ENCODE data around the gene YARS1. TPM values are rescaled to one million over a fixed set of nuclear protein-coding genes. Genes with fewer than 3 reads are reported as not detected.

Gene YARS1
- total and polyA plus RNA-seq, 5 experiments from 2014 or later: 45.0 to 184 (median 60.2) TPM

DNA sequence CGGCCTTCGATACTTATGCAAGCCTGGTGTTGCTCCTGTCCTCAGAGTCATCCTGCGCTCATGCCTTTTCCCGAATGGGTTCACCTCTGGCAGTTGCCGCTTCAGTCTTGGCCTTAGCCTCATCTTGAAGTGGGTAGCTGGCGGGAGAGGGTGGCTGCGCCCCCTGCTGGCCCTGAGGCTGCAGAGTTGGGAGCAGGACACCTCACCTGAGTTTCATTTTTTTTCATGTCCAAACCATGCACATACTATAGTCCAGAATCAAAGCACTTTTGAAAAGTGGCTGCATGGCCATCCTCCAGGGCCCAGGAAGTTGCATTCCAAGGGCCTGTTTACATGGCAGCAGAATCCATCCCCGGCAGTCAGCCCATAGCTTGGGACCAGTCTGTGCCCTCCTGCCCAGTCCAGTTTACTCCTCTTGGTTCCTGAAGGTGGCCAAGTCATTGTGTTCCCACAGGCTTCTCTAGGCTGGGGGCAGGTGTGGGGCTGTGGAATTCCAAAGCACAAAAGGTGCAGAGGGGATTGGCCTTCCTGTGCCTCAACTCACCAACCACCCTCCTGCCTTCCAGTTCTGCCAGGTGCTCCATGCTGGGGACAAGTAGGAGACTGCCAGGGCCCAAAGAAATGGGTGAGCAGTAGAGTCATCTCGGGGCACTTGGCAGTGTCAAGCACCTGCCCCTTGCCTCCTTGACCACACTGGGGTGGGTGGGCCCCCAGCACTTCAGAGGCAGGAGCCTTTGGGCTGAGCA is 44.0 kb downstream of the YARS1 start:
- Mint-ChIP-seq H3K36me3 (peaks cover 0 to 27% (median 4%) of the 10 kb centered on the region in 3 donors), H3K27ac (peak overlapping the region in 4 of 10 donors; percentile 44 to 80 (median 66)), H3K4me1 (peaks cover 3 to 10% (median 8%) of the 10 kb centered on the region in 4 donors), H3K4me3 (no peak overlapping the region), H3K27me3 (no peaks in the 10 kb centered on the region), H3K9me3 (no peaks in the 10 kb centered on the region)
- DNase-seq (peak; percentile 44 to 82 (median 69)), ATAC-seq (peak; percentile 83 to 96)
- POLR2A ChIA-PET: interaction anchor here (0.6 to 1.0 kb wide), 2 partner anchors 60 to 72 kb away, joined by 3 to 5 read pairs; no protein-coding TSS in a partner anchor

DNA sequence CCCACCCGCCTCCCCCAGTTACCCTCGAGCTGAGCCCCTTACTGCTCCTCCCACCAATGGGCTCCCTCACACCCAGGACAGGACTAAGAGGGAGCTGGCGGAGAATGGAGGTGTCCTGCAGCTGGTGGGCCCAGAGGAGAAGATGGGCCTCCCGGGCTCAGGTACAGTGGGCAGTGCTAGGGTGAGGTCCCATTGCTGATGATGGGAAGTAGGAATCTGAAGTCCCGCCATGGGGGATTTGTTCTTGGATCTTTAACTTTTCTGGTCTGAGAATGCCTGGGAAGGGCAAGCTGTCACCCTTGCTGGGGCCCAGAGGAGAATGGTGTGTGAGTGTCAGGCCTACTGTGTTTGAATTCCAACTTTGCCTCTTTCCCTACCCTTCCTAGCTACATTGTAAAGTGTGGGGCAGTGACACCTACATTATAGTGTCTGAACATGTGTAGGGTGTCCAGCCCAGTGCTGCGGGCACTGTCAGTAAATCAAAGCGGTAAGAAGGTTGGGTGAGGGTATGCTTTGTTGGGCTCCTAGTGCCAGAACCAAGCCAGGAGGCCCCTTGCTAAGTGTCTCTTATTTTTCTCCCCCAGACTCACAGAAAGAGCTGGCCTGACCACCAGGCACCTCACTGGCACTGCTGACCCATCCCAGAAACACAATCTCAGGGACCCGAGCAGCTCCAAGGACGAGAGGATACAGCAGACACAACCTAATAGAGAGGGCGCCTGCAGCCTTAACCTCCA is 44.7 kb downstream of the YARS1 start:
- ATAC-seq (no peak), DNase-seq (no peak)
- Mint-ChIP-seq H3K27me3 (no peaks in the 10 kb centered on the region), H3K36me3 (peaks cover 0 to 20% (median 4%) of the 10 kb centered on the region in 3 donors), H3K9me3 (no peaks in the 10 kb centered on the region), H3K27ac (no peak overlapping the region), H3K4me1 (peaks cover 3 to 10% (median 8%) of the 10 kb centered on the region in 4 donors), H3K4me3 (no peak overlapping the region)
- POLR2A ChIA-PET: interaction anchor here (0.5 to 1.0 kb wide), 2 partner anchors 60 to 74 kb away, joined by 5 read pairs; no protein-coding TSS in a partner anchor

DNA sequence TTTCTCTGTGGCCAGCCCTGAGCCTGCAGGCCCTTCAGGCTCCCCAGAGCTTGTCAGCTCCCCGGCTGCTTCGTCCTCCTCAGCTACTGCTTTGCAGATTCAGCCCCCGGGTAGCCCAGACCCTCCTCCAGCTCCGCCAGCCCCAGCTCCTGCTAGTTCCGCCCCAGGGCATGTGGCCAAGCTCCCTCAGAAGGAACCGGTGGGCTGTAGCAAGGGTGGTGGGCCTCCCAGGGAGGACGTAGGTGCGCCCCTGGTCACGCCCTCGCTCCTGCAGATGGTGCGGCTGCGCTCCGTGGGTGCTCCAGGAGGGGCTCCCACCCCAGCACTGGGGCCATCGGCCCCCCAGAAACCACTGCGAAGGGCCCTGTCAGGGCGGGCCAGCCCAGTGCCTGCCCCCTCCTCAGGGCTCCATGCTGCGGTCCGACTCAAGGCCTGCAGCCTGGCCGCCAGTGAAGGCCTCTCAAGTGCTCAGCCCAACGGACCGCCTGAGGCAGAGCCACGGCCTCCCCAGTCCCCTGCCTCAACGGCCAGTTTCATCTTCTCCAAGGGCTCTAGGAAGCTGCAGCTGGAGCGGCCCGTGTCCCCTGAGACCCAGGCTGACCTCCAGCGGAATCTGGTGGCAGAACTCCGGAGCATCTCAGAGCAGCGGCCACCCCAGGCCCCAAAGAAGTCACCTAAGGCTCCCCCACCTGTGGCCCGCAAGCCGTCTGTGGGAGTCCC is 45.4 kb downstream of the YARS1 start:
- POLR2A ChIA-PET: interaction anchor here (0.5 kb wide), 2 partner anchors 74 to 1124 kb away, joined by 4 to 5 read pairs; no protein-coding TSS in a partner anchor
- H3K36me3 Mint-ChIP-seq: peaks cover 0 to 19% (median 4%) of the 10 kb centered on the region in 3 donors
- DNase-seq (no peak), ATAC-seq (no peak)
- H3K27ac Mint-ChIP-seq: no peak overlapping the region
- no peak overlapping the region for H3K4me3 Mint-ChIP-seq
- peaks cover 7 to 10% (median 8%) of the 10 kb centered on the region in 4 donors for H3K4me1 Mint-ChIP-seq
- H3K27me3 Mint-ChIP-seq: no peaks in the 10 kb centered on the region
- no peaks in the 10 kb centered on the region for H3K9me3 Mint-ChIP-seq

DNA sequence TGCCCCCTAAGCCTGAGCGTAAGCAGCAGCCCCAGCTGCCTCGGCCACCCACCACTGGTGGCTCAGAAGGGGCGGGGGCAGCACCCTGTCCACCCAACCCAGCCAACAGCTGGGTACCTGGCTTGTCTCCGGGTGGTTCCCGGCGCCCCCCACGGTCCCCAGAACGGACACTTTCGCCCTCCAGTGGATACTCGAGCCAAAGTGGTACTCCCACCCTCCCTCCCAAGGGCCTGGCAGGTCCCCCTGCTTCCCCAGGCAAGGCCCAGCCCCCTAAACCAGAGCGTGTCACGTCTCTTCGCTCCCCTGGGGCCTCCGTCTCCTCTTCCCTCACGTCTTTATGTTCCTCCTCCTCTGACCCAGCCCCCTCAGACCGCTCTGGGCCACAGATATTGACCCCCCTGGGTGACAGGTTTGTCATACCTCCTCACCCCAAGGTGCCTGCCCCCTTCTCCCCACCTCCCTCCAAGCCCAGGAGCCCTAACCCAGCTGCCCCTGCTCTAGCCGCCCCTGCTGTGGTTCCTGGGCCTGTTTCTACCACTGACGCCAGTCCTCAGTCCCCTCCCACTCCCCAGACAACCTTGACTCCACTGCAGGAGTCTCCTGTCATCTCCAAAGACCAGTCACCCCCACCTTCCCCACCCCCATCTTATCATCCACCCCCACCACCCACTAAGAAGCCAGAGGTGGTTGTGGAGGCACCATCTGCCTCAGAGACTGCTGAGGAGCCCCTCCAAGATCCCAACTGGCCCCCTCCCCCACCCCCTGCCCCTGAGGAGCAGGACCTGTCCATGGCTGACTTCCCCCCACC is 46.2 kb downstream of the YARS1 start:
- Mint-ChIP-seq H3K36me3 (peaks cover 0 to 12% (median 2%) of the 10 kb centered on the region in 3 donors), H3K4me3 (no peak overlapping the region), H3K4me1 (peaks cover 7 to 10% (median 8%) of the 10 kb centered on the region in 4 donors), H3K9me3 (no peaks in the 10 kb centered on the region), H3K27ac (peak overlapping the region in 1 of 10 donors; percentile 11), H3K27me3 (no peaks in the 10 kb centered on the region)
- no peak for ATAC-seq
- no peak for DNase-seq
- POLR2A ChIA-PET: interaction anchor here (0.5 kb wide), 1 partner anchor 1123 kb away, joined by 4 read pairs; no protein-coding TSS in a partner anchor

DNA sequence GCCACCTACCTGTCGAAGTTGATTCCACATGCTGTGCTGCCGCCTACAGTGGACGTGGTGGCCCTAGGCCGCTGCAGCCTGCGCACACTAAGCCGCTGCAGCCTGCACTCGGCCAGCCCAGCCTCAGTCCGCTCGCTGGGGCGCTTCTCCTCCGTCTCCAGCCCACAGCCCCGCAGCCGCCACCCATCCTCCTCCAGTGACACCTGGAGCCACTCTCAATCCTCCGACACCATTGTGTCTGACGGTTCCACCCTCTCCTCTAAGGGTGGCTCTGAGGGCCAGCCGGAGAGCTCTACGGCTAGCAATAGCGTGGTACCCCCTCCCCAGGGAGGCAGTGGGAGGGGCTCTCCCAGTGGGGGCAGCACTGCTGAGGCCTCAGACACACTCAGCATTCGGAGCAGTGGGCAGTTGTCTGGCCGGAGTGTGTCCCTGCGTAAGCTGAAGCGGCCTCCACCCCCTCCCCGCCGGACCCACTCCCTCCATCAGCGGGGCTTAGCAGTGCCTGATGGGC is 46.9 kb downstream of the YARS1 start:
- no peaks in the 10 kb centered on the region for H3K9me3 Mint-ChIP-seq
- peaks cover 5 to 10% (median 7%) of the 10 kb centered on the region in 4 donors for H3K4me1 Mint-ChIP-seq
- H3K36me3 Mint-ChIP-seq: peaks cover 0 to 5% (median 0%) of the 10 kb centered on the region in 3 donors
- H3K27me3 Mint-ChIP-seq: no peaks in the 10 kb centered on the region
- DNase-seq (no peak), ATAC-seq (no peak)
- no peak overlapping the region for H3K27ac Mint-ChIP-seq
- POLR2A ChIA-PET: no interaction called here
- no peak overlapping the region for H3K4me3 Mint-ChIP-seq

DNA sequence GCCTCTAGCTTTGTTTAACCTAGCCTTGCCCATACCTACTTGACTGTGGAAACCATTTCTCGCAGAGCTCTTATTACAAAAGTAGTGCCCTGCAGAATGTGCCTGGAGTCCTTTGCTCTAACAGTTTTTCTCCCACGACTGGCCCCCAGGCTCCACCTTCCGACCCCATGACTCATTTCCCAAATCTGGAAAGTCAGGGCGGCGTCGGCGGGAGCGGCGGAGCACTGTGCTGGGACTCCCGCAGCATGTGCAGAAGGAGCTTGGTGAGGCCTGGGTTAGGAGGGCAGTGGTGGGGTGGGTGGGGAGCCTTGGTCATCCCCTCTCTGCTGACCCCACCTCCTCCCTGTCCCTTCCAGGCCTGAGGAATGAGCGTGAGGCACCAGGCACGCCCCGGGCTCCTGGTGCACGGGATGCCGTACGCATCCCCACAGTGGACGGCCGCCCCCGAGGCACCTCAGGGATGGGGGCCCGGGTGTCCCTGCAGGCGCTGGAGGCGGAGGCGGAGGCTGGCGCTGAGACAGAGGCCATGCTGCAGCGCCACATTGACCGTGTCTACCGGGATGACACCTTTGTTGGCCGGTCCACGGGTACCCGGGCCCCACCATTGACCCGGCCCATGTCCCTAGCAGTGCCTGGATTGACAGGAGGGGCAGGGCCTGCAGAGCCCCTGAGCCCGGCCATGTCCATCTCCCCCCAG is 47.5 kb downstream of the YARS1 start:
- no peak for ATAC-seq
- no peak for DNase-seq
- H3K4me3 Mint-ChIP-seq: no peak overlapping the region
- no peaks in the 10 kb centered on the region for H3K9me3 Mint-ChIP-seq
- no peak overlapping the region for H3K27ac Mint-ChIP-seq
- POLR2A ChIA-PET: interaction anchor here (0.7 kb wide), 1 partner anchor 735 kb away, joined by 3 read pairs; no protein-coding TSS in a partner anchor
- H3K36me3 Mint-ChIP-seq: no peaks in the 10 kb centered on the region
- peaks cover 5 to 10% (median 7%) of the 10 kb centered on the region in 4 donors for H3K4me1 Mint-ChIP-seq
- no peaks in the 10 kb centered on the region for H3K27me3 Mint-ChIP-seq

DNA sequence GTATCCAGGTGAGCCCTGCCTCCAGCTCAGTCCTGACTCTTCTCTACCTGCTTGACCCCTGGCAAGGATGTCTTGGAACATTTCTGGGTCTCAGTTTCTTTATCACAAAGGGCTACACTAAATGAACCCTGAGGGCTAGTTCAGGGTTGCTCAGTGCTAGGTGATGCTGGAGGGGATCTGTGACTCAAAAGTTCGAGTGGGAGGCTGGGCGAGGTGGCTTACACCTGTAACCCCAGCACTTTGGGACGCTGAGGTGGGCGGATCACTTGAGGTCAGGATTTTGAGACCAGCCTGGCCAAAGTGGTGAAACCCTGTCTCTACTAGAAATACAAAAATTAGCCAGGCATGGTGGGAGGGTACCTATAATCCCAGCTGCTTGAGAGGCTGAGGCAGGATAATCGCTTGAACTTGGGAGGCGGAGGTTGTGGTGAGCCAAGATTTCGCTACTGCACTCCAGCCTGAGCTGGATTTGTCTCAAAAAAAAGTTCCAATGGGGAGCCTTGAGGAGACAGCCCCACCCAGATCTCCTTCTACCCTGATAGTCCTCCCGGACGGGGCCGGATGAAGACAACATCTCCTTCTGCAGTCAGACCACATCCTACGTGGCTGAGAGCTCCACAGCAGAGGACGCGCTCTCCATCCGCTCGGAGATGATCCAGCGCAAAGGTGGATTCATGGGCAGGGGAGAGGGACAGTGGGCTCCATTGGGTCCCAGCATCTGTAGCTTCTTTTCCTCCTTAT is 48.9 kb downstream of the YARS1 start:
- peaks cover 0 to 7% (median 3%) of the 10 kb centered on the region in 4 donors for H3K4me1 Mint-ChIP-seq
- no peaks in the 10 kb centered on the region for H3K36me3 Mint-ChIP-seq
- POLR2A ChIA-PET: no interaction called here
- no peaks in the 10 kb centered on the region for H3K9me3 Mint-ChIP-seq
- no peaks in the 10 kb centered on the region for H3K27me3 Mint-ChIP-seq
- no peak for ATAC-seq
- no peak overlapping the region for H3K27ac Mint-ChIP-seq
- DNase-seq: no peak
- H3K4me3 Mint-ChIP-seq: no peak overlapping the region

DNA sequence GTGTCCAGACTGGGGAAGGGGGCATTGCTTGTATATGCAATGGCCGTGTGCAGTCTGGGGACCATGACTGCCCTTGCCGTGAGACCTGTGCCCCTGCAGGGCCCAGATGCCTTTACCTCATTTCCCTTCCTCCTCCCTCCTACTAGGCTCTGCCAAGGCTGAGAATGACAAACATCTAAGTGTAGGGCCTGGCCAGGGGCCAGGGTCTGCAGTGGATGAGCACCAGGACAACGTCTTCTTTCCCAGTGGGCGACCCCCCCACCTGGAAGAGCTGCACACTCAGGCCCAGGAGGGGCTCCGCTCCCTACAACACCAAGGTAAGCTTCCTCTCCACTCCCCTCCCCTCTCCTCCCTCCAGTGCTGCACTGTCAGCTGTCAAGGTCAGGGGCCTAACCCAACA is 49.5 kb downstream of the YARS1 start:
- DNase-seq (no peak), ATAC-seq (no peak)
- Mint-ChIP-seq H3K27ac (no peak overlapping the region), H3K4me3 (no peak overlapping the region), H3K9me3 (no peaks in the 10 kb centered on the region), H3K4me1 (peaks cover 0 to 4% (median 0%) of the 10 kb centered on the region in 4 donors), H3K36me3 (no peaks in the 10 kb centered on the region), H3K27me3 (no peaks in the 10 kb centered on the region)
- POLR2A ChIA-PET: no interaction called here

DNA sequence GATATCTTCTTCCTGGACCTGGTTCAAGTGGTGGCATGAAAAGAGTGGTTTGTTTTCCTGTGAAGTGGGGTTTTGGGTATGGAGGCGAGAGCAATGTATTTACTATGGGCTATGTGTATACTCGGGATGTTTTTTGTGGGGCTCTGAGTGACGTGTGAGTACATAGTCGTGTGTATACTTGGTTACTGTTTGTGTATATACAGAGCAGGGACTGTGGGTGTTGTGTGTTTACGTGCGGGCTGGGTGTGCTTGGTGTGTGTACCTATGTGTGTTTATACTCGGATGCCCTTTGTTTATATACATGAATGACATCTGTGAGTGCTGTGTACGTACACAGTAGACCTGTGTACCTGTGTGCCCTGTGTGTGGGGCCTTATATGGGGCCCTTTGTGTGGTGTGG is 50.0 kb downstream of the YARS1 start:
- Mint-ChIP-seq H3K36me3 (no peaks in the 10 kb centered on the region), H3K27me3 (no peaks in the 10 kb centered on the region), H3K4me1 (peaks cover 0 to 4% (median 0%) of the 10 kb centered on the region in 4 donors), H3K9me3 (no peaks in the 10 kb centered on the region), H3K27ac (no peak overlapping the region), H3K4me3 (no peak overlapping the region)
- ATAC-seq: no peak
- POLR2A ChIA-PET: no interaction called here
- no peak for DNase-seq

DNA sequence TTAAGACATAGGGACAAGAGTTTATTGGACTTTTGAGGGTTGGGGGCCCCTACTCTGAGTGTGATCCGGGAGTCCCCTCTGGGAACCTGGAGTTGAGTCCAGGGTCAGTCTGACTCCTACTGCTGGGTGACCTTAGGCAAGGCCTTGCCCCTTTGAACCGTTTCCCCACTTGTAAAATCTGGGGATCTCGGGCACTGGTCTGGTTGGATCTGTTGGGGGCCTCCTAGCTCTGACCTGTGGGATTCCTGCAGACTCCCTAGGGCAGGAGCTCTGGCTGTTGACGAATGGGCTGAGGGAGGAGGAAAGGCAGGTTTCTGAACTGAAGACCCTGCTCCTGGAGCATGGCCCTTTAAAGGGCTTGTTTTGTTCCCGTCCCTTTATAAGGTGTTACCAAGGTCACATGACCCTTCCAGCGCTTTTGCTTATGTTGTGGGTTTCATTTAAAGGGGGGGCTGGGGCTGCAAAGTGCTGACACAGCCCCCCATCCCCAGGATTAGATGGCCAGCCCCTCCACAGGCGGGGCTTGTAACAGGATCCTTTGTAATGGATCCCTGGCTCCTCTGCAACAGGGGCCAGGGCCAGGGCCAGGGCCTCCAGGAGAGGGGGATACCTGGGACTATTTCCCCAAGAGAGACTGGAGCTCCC is 50.7 kb downstream of the YARS1 start:
- H3K9me3 Mint-ChIP-seq: no peaks in the 10 kb centered on the region
- no peaks in the 10 kb centered on the region for H3K27me3 Mint-ChIP-seq
- no peak for ATAC-seq
- H3K36me3 Mint-ChIP-seq: no peaks in the 10 kb centered on the region
- no peak for DNase-seq
- no peak overlapping the region for H3K4me3 Mint-ChIP-seq
- no peak overlapping the region for H3K27ac Mint-ChIP-seq
- POLR2A ChIA-PET: no interaction called here
- peaks cover 0 to 7% (median under 1%) of the 10 kb centered on the region in 4 donors for H3K4me1 Mint-ChIP-seq

All from naive thymus-derived CD8-positive, alpha-beta T cell (primary cell).